Endothelial cell (in vitro differentiated cells): ENCODE data around the gene COL25A1. TPM values are rescaled to one million over a fixed set of nuclear protein-coding genes. Genes with fewer than 3 reads are reported as not detected.

Source experiments
- DNase-seq: peaks from one replicate; pipeline ENCODE4 v3.0.0; 2021; ENCODE audit warnings: low spot score
- H3K27ac Mint-ChIP-seq: one replicate; pipeline ENCODE4 v1.8.0; 2021; ENCODE audit warnings: mixed read lengths, inconsistent platforms; ENCODE audit not compliant: unreplicated experiment
- H3K27me3 Mint-ChIP-seq: one replicate; pipeline ENCODE4 v1.8.0; 2021; ENCODE audit warnings: mild to moderate bottlenecking, moderate library complexity, mixed read lengths, inconsistent platforms; ENCODE audit not compliant: unreplicated experiment
- H3K36me3 Mint-ChIP-seq: one replicate; pipeline ENCODE4 v1.8.0; 2021; ENCODE audit warnings: mild to moderate bottlenecking, low read depth, mixed read lengths, inconsistent platforms; ENCODE audit not compliant: unreplicated experiment
- H3K4me1 Mint-ChIP-seq: one replicate; pipeline ENCODE4 v1.8.0; 2021; ENCODE audit warnings: mild to moderate bottlenecking, mixed read lengths, inconsistent platforms; ENCODE audit not compliant: unreplicated experiment
- H3K4me3 Mint-ChIP-seq: one replicate; pipeline ENCODE4 v1.8.0; 2021; ENCODE audit warnings: mild to moderate bottlenecking, mixed read lengths, inconsistent platforms; ENCODE audit not compliant: unreplicated experiment
- H3K9me3 Mint-ChIP-seq: one replicate; pipeline ENCODE4 v1.8.0; 2021; ENCODE audit warnings: mixed read lengths, inconsistent platforms; ENCODE audit not compliant: unreplicated experiment
- CTCF ChIP-seq: fragments of 200-600 bp; sonication (generic); IDR thresholded peaks from one replicate; pipeline ENCODE4 v1.5.0; 2021; ENCODE audit warnings: antibody characterized with exemption; ENCODE audit not compliant: unreplicated experiment
- total RNA-seq: library from RNA; stranded (reverse); fragmentation: NEBNext Ultra II Directional; extraction: Animal tissue kit (Norgen Biotek cat#: 25700); gene quantifications from one replicate; pipeline ENCODE4 v1.2.1, GENCODE V29; 2021; ENCODE audit not compliant: unreplicated experiment

The COL25A1 gene
- total RNA-seq, 1 donor from 2014 or later: 22.7 TPM

GRCh38 chr4:109172301-109172700 lies 130.2 kb downstream of the COL25A1 start:
- H3K4me3 Mint-ChIP-seq: no peak overlapping the region
- no peaks in the 10 kb centered on the region for H3K4me1 Mint-ChIP-seq
- TF ChIP-seq CTCF: no peak
- no peaks in the 10 kb centered on the region for H3K9me3 Mint-ChIP-seq
- H3K27ac Mint-ChIP-seq: no peak overlapping the region
- H3K36me3 Mint-ChIP-seq: no peaks in the 10 kb centered on the region
- no peak for DNase-seq
- no peaks in the 10 kb centered on the region for H3K27me3 Mint-ChIP-seq

GRCh38 chr4:109171070-109171469 lies 131.4 kb downstream of the COL25A1 start:
- Mint-ChIP-seq H3K27ac (no peak overlapping the region), H3K4me3 (no peak overlapping the region), H3K9me3 (no peaks in the 10 kb centered on the region), H3K4me1 (peaks cover 7% of the 10 kb centered on the region), H3K27me3 (no peaks in the 10 kb centered on the region), H3K36me3 (no peaks in the 10 kb centered on the region)
- no peak for TF ChIP-seq CTCF
- DNase-seq: no peak

- H3K36me3 Mint-ChIP-seq: no peaks in the 10 kb centered on the region
- no peak for TF ChIP-seq CTCF
- DNase-seq: no peak
- H3K27ac Mint-ChIP-seq: no peak overlapping the region
- peaks cover 10% of the 10 kb centered on the region for H3K4me1 Mint-ChIP-seq
- no peaks in the 10 kb centered on the region for H3K27me3 Mint-ChIP-seq
- H3K4me3 Mint-ChIP-seq: no peak overlapping the region
- no peaks in the 10 kb centered on the region for H3K9me3 Mint-ChIP-seq
Observed at GRCh38 chr4:109169170-109169569, 133.3 kb downstream of the COL25A1 start.

- H3K9me3 Mint-ChIP-seq: no peaks in the 10 kb centered on the region
- H3K36me3 Mint-ChIP-seq: no peaks in the 10 kb centered on the region
- peaks cover 19% of the 10 kb centered on the region for H3K4me1 Mint-ChIP-seq
- H3K27me3 Mint-ChIP-seq: no peaks in the 10 kb centered on the region
- no peak overlapping the region for H3K27ac Mint-ChIP-seq
- no peak overlapping the region for H3K4me3 Mint-ChIP-seq
- no peak for TF ChIP-seq CTCF
- no peak for DNase-seq
Observed at GRCh38 chr4:109166586-109166985, 135.9 kb downstream of the COL25A1 start.

- H3K9me3 Mint-ChIP-seq: no peaks in the 10 kb centered on the region
- no peak overlapping the region for H3K27ac Mint-ChIP-seq
- TF ChIP-seq CTCF: no peak
- no peaks in the 10 kb centered on the region for H3K36me3 Mint-ChIP-seq
- no peak for DNase-seq
- H3K27me3 Mint-ChIP-seq: no peaks in the 10 kb centered on the region
- no peak overlapping the region for H3K4me3 Mint-ChIP-seq
- peaks cover 19% of the 10 kb centered on the region for H3K4me1 Mint-ChIP-seq
Observed at GRCh38 chr4:109166126-109166525, 136.3 kb downstream of the COL25A1 start.
